Ovary (tissue), 9 donors: Measurements from ENCODE around the gene ARHGAP9. TPM values are rescaled to one million over a fixed set of nuclear protein-coding genes. Genes with fewer than 3 reads are reported as not detected.

ENCODE experiments used
- DNase-seq, 5 donors: peaks; one replicate each; pipeline ENCODE4 v3.0.0-alpha.2; 2019 to 2020
- H3K27ac ChIP-seq, 2 donors: fragments of 200-600 bp; one replicate each; pipeline versions ENCODE4 v1.5.1 to v1.8.0; 2019 to 2022
- H3K27me3 ChIP-seq: fragments of 200-600 bp; one replicate; pipeline ENCODE4 v1.8.0; 2022
- H3K36me3 ChIP-seq: fragments of 200-600 bp; sonication (generic); one replicate; pipeline ENCODE4 v1.5.1; 2019
- H3K4me1 ChIP-seq: one replicate; pipeline ENCODE4 v1.8.1; 2013; ENCODE audit warnings: mild to moderate bottlenecking, moderate library complexity; ENCODE audit not compliant: insufficient read depth
- H3K4me3 ChIP-seq: fragments of 200-600 bp; sonication (generic); one replicate; pipeline ENCODE4 v1.5.1; 2017
- H3K9me3 ChIP-seq, 2 donors: fragments of 200-600 bp in 1 of 2; sonication (generic) in 1 of 2; one replicate each; pipeline versions ENCODE4 v1.5.1 to v1.8.1; 2013 to 2019; ENCODE audit warnings: mild to moderate bottlenecking in 1 of 2, moderate library complexity in 1 of 2
- CTCF ChIP-seq, 3 donors: fragments of 450-650 bp in 2 of 3; fragments of 200-600 bp in 1 of 3; IDR thresholded peaks; one replicate each; pipeline versions ENCODE4 v1.5.1 to v1.8.0; 2016 to 2022; ENCODE audit warnings: antibody characterized with exemption in 3 of 3, mild to moderate bottlenecking in 1 of 3
- EP300 ChIP-seq: sonication (generic); formaldehyde crosslinking; IDR thresholded peaks from one replicate; pipeline ENCODE4 v1.6.1; 2017; ENCODE audit warnings: antibody characterized with exemption
- POLR2A ChIP-seq: fragments of 450-650 bp; IDR thresholded peaks from one replicate; pipeline ENCODE4 v1.6.1; 2017; ENCODE audit warnings: antibody characterized with exemption, mild to moderate bottlenecking, moderate library complexity
- WGBS, 3 donors: extraction: QIAGEN DNeasy Blood & Tissue Kit in 1 of 3; methylation state at CpG; one replicate each; pipeline versions ENCODE4 v1.1.5 to v1.1.7; 2013 to 2017; 5-methylcytosine and 5-hydroxymethylcytosine counted together
- intact Hi-C, 4 donors: fragments of 100-400 bp; cut with DNase I; formaldehyde crosslinking; loops; one replicate each; pipeline versions ENCODE4 v1.11.0 to v1.15.1; 2022 to 2023
- polyA plus RNA-seq, 2 donors: library from polyadenylated mRNA; stranded (reverse); fragments of 200-250 nt in 1 of 2; fragments of 350-450 nt in 1 of 2; fragmentation: Illumina TruSeq in 1 of 2; extraction: RNeasy Lipid Tissue Mini Kit (QIAGEN cat#74804) in 1 of 2; gene quantifications; one replicate each; pipeline ENCODE4 v1.2.3, GENCODE V29; 2013 to 2014
- total RNA-seq, 7 donors: library from RNA; depleted of rRNA in 2 of 7; stranded (reverse); fragments of >200 nt in 2 of 7; fragmentation: NEBNext Ultra II Directional in 3 of 7; extraction: Animal tissue kit (Norgen Biotek cat#: 25700) in 3 of 7; gene quantifications; one replicate each; pipeline versions ENCODE4 v1.1.0 to v1.2.4, GENCODE V29; 2016 to 2023
- donor health status: DM: no; HTN: no; CAD: no; lungs with moderate emphysema.
- donor health status: DM: no; HTN: no; CAD: no.
- donor health status: Bipolar disorder and iron deficiency.
- donor health status: DM: yes; HTN: yes; CAD: no.
- donor health status: DM: no; HTN: no; CAD: no.
- donor health status: DM: yes; HTN: yes; CAD: no.

Gene ARHGAP9
- total and polyA plus RNA-seq, 9 donors = 2.6 to 9.5 (median 4.2) TPM

GRCh38 chr12:57456737-57457490 is 22.8 kb downstream of the ARHGAP9 start:
- no peak for DNase-seq
- Histone ChIP-seq H3K9me3 (no peaks in the 10 kb centered on the region), H3K4me3 (no peak overlapping the region), H3K27me3 (no peaks in the 10 kb centered on the region), H3K36me3 (no peaks in the 10 kb centered on the region), H3K4me1 (peaks cover 7% of the 10 kb centered on the region), H3K27ac (no peak overlapping the region)
- intact Hi-C loops = loop anchor here in 3 of 4 donors (5.0 to 10.0 kb wide), 4 partner anchors 145 to 170 kb away; no protein-coding TSS in a partner anchor
- 92 to 94% (median 93%) methylated on average over 6 of the region's 6 CpGs for WGBS, 3 donors
- TF ChIP-seq EP300 (no peak), POLR2A (no peak), CTCF (IDR thresholded peaks at IDR 0.05) (no peak)

- WGBS, 3 donors = 42 to 43% (median 43%) methylated on average over 15 of the region's 15 CpGs
- intact Hi-C loops = loop anchor here in 3 of 4 donors (5.0 to 10.0 kb wide), 4 partner anchors 144 to 171 kb away; no protein-coding TSS in a partner anchor
- TF ChIP-seq EP300 = no peak
- no peak for TF ChIP-seq CTCF (IDR thresholded peaks at IDR 0.05)
- Histone ChIP-seq H3K27me3 (no peaks in the 10 kb centered on the region), H3K27ac (no peak overlapping the region), H3K4me1 (peaks cover 7% of the 10 kb centered on the region), H3K9me3 (no peaks in the 10 kb centered on the region), H3K4me3 (no peak overlapping the region), H3K36me3 (no peaks in the 10 kb centered on the region)
- DNase-seq = no peak
Measured at GRCh38 chr12:57456145-57456700, 23.4 kb downstream of the ARHGAP9 start.

- Histone ChIP-seq H3K27ac (no peak overlapping the region), H3K36me3 (no peaks in the 10 kb centered on the region), H3K4me3 (no peak overlapping the region), H3K4me1 (peaks cover 1% of the 10 kb centered on the region), H3K27me3 (no peaks in the 10 kb centered on the region), H3K9me3 (no peaks in the 10 kb centered on the region)
- intact Hi-C loops = loop anchor here in 3 of 4 donors (5.0 to 10.0 kb wide), 4 partner anchors 143 to 172 kb away; no protein-coding TSS in a partner anchor
- DNase-seq = no peak
- 30 to 48% (median 47%) methylated on average over 8 to 10 of the region's 10 CpGs for WGBS, 3 donors
- no peak for TF ChIP-seq CTCF (IDR thresholded peaks at IDR 0.05)
Measured at GRCh38 chr12:57455374-57456144, 24.1 kb downstream of the ARHGAP9 start.

GRCh38 chr12:57454566-57455373 is 24.9 kb downstream of the ARHGAP9 start, which contains the start of gene INHBE:
INHBE (plus strand) TSS chr12:57455307; CDS start chr12:57455537, 230 bp downstream.
- Histone ChIP-seq H3K4me3 (no peak within 1 kb of the TSS), H3K4me1 (peaks cover 1% of the 10 kb centered on the region), H3K27ac (no peak within 1 kb of the TSS), H3K9me3 (no peaks in the 10 kb centered on the region), H3K36me3 (no peaks in the 10 kb centered on the region), H3K27me3 (no peaks in the 10 kb centered on the region)
- TF ChIP-seq EP300 = no peak
- no peak for TF ChIP-seq CTCF (IDR thresholded peaks at IDR 0.05)
- TF ChIP-seq POLR2A = no peak
- intact Hi-C loops = loop anchor here (5.0 to 10.0 kb wide), 6 partner anchors 142 to 192 kb away; no protein-coding TSS in a partner anchor
- WGBS, 3 donors = 38 to 42% (median 40%) methylated on average over 10 of the region's 10 CpGs
- DNase-seq = no peak
